ENCODE data around the gene GNL1. TPM values are rescaled to one million over a fixed set of nuclear protein-coding genes. Genes with fewer than 3 reads are reported as not detected.

The GNL1 gene
- total RNA-seq, 1 experiment from 2014 or later, result 78.6 TPM

GRCh38 chr6:30570263-30570662, 14.0 kb upstream of the GNL1 start:
- no peak for DNase-seq (ENCODE audit: low read depth)

- no peak for DNase-seq (ENCODE audit: low read depth)
Measured at GRCh38 chr6:30568245-30568644, 12.0 kb upstream of the GNL1 start.

GRCh38 chr6:30565772-30566171, 9.5 kb upstream of the GNL1 start:
- no peak for DNase-seq (ENCODE audit: low read depth)

GRCh38 chr6:30564114-30564513, 7.8 kb upstream of the GNL1 start:
- no peak for DNase-seq (ENCODE audit: low read depth)

- DNase-seq (ENCODE audit: low read depth), result no peak
Measured at GRCh38 chr6:30562470-30563425, 6.5 kb upstream of the GNL1 start.

GRCh38 chr6:30560930-30561329, 4.6 kb upstream of the GNL1 start:
- DNase-seq (ENCODE audit: low read depth), result no peak

GRCh38 chr6:30557683-30557981, 1.3 kb upstream of the GNL1 start:
- DNase-seq (ENCODE audit: low read depth), result no peak

GRCh38 chr6:30556906-30557682, 805 bp upstream of the GNL1 start, which contains the start of gene PRR3:
PRR3 (plus strand) TSS chr6:30557295; CDS start chr6:30557345, 50 bp downstream.
- peak; percentile 86 for DNase-seq (ENCODE audit: low read depth)

GRCh38 chr6:30555816-30556065, 548 bp downstream of the GNL1 start:
- DNase-seq (ENCODE audit: low read depth), result peak; percentile 39

- DNase-seq (ENCODE audit: low read depth), result no peak
Measured at GRCh38 chr6:30554962-30555815, 1.1 kb downstream of the GNL1 start.

GRCh38 chr6:30554404-30554803, 1.9 kb downstream of the GNL1 start:
- no peak for DNase-seq (ENCODE audit: low read depth)

GRCh38 chr6:30548375-30548774, 7.9 kb downstream of the GNL1 start:
- DNase-seq (ENCODE audit: low read depth), result peak; percentile 19

- DNase-seq (ENCODE audit: low read depth), result no peak
Measured at GRCh38 chr6:30547454-30547853, 8.8 kb downstream of the GNL1 start.

- peak; percentile 72 for DNase-seq (ENCODE audit: low read depth)
Measured at GRCh38 chr6:30544666-30545272, 11.5 kb downstream of the GNL1 start.

- no peak for DNase-seq (ENCODE audit: low read depth)
Measured at GRCh38 chr6:30543821-30544220, 12.5 kb downstream of the GNL1 start.

- no peak for DNase-seq (ENCODE audit: low read depth)
Measured at GRCh38 chr6:30542915-30543314, 13.4 kb downstream of the GNL1 start.

GRCh38 chr6:30542404-30542725, 13.9 kb downstream of the GNL1 start:
- no peak for DNase-seq (ENCODE audit: low read depth)

- peak; percentile 77 for DNase-seq (ENCODE audit: low read depth)
Measured at GRCh38 chr6:30541515-30542403, 14.5 kb downstream of the GNL1 start.

GRCh38 chr6:30537931-30538330, 18.4 kb downstream of the GNL1 start:
- DNase-seq (ENCODE audit: low read depth), result no peak

- no peak for DNase-seq (ENCODE audit: low read depth)
Measured at GRCh38 chr6:30533460-30534294, 22.6 kb downstream of the GNL1 start.
